Measurements from ENCODE around the gene TUBB3.
"Not testable (repeated sequence)": the region's sequence is repeated elsewhere in the genome, so short reads cannot be mapped to it uniquely, and the experiment has no call there.

Gene TUBB3

GRCh38 chr16:89966756-89967155, 43.6 kb downstream of the TUBB3 start:
- H3K9me3 ChIP-seq (ENCODE audit: control insufficient read depth, insufficient read depth, low read length), result no peaks in the 10 kb centered on the region
- peaks cover 6% of the 10 kb centered on the region for H3K36me3 ChIP-seq (ENCODE audit: control insufficient read depth, insufficient read depth, low read length)
- H3K4me3 ChIP-seq (ENCODE audit: low read depth, low read length), result no peak overlapping the region
- no peak overlapping the region for H3K9ac ChIP-seq (ENCODE audit: low read depth, low read length)
- no peaks in the 10 kb centered on the region for H3K27me3 ChIP-seq (ENCODE audit: control insufficient read depth, insufficient read depth, low read length)
- no peaks in the 10 kb centered on the region for H3K4me1 ChIP-seq (ENCODE audit: control insufficient read depth, insufficient read depth, low read length)

- H3K27me3 ChIP-seq (ENCODE audit: control insufficient read depth, insufficient read depth, low read length); H3K4me3 ChIP-seq (ENCODE audit: low read depth, low read length); H3K36me3 ChIP-seq (ENCODE audit: control insufficient read depth, insufficient read depth, low read length); H3K9ac ChIP-seq (ENCODE audit: low read depth, low read length); H3K9me3 ChIP-seq (ENCODE audit: control insufficient read depth, insufficient read depth, low read length); H3K4me1 ChIP-seq (ENCODE audit: control insufficient read depth, insufficient read depth, low read length): not testable (repeated sequence)
Observed at GRCh38 chr16:89967436-89967835, 44.3 kb downstream of the TUBB3 start.

- not testable (repeated sequence) for H3K9me3 ChIP-seq (ENCODE audit: control insufficient read depth, insufficient read depth, low read length); H3K4me3 ChIP-seq (ENCODE audit: low read depth, low read length); H3K4me1 ChIP-seq (ENCODE audit: control insufficient read depth, insufficient read depth, low read length); H3K27me3 ChIP-seq (ENCODE audit: control insufficient read depth, insufficient read depth, low read length); H3K36me3 ChIP-seq (ENCODE audit: control insufficient read depth, insufficient read depth, low read length); H3K9ac ChIP-seq (ENCODE audit: low read depth, low read length)
Observed at GRCh38 chr16:89968074-89968473, 44.9 kb downstream of the TUBB3 start.

- H3K4me3 ChIP-seq (ENCODE audit: low read depth, low read length), result no peak overlapping the region
- no peaks in the 10 kb centered on the region for H3K4me1 ChIP-seq (ENCODE audit: control insufficient read depth, insufficient read depth, low read length)
Observed at GRCh38 chr16:89969741-89970410, 46.7 kb downstream of the TUBB3 start.

DNA sequence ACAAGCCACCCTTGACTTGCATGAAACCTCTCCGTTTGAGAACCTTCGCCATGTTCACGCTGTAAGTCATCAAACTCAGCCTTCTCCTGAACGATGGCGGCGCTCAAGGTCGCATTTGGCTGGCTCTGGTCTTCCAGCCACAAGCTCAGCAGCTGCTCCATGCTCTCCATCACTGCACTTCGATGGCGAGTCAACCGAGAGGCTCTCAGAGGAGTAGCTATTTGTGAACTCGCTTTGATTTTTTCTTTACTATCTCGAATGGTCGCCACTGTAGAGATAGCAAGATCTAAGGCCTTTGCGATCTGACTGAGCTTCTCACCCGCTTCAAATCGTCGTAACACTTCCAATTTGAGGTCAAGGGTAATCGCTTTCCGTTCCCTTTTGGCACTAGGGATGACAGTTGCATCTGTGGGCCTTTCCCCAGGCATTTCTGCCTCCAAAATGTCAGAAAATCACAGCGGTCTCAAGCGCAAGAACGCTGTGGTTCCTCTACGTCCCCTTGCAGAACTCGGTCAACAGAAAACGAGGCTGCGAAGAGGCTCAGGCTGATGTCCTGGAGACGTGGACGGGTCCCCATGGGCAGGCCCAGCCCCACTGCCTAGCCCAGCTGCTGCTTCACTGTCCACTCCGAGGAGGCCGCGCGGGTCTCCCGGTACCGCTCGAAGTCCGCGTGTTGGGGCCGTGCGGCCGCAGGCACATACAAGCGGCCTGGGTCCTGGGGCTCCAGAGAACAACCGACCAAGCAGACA, 48.5 kb downstream of the TUBB3 start:
- Histone ChIP-seq H3K9me3 (ENCODE audit: control insufficient read depth, insufficient read depth, low read length) (no peaks in the 10 kb centered on the region), H3K4me3 (ENCODE audit: low read depth, low read length) (peak overlapping the region; percentile 96), H3K9ac (ENCODE audit: low read depth, low read length) (peak overlapping the region; percentile 81), H3K27me3 (ENCODE audit: control insufficient read depth, insufficient read depth, low read length) (no peaks in the 10 kb centered on the region), H3K36me3 (ENCODE audit: control insufficient read depth, insufficient read depth, low read length) (peaks cover 10% of the 10 kb centered on the region), H3K4me1 (ENCODE audit: control insufficient read depth, insufficient read depth, low read length) (no peaks in the 10 kb centered on the region)

More at GRCh38 chr16:89969741-89970410, 46.7 kb downstream of the TUBB3 start:
- H3K36me3 ChIP-seq (ENCODE audit: control insufficient read depth, insufficient read depth, low read length), result peaks cover 10% of the 10 kb centered on the region
- no peak overlapping the region for H3K9ac ChIP-seq (ENCODE audit: low read depth, low read length)
- H3K9me3 ChIP-seq (ENCODE audit: control insufficient read depth, insufficient read depth, low read length), result no peaks in the 10 kb centered on the region
- H3K27me3 ChIP-seq (ENCODE audit: control insufficient read depth, insufficient read depth, low read length), result no peaks in the 10 kb centered on the region

DNA sequence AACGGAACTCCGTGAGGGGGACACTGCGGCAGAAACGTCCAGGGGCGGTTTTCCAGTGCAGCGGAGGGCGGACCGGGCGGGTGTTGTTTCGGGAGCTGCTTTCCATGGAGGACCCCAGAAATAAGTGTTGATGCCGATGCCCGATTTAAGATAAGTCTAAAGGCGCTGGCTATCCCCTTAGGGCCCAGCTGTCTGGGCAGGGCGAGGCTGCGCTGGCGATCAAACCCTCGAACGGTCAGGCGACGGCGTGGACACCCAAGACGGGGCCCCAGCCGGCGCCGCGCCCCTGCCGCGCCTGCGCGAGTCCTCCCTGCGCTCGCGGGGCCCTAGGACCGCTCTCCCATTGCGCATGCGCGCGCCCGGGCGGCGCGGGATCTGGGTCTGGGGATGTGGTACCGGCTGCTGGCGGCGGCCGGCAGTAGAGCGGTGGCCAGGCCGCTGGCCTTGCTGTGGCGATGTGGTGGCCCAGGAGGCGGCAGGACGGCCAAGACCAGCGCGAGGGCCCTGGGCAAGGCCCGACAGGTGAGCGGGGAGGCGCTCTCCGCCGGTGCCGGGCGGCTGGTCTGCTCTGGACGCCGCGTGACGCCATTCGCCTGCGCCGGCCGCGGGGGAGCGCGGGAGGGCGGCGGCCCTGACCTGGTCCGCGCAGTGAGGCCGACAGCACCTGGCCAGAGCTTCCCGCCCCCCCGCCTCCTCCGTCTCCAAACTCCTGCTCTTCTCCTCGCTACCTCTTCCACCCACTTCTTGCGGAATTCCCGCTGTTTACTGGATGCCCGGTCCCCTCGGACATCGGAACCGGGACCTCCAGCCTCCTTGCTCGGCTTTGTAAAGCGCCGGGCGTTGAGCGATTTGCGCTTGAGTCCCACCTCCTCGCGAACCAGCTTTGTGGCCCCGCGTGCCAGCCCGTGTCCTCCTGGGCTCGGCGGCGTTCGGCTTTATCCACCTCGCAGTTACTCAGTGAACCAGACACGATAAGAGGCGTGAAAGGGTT, 49.4 kb downstream of the TUBB3 start:
- Histone ChIP-seq H3K36me3 (ENCODE audit: control insufficient read depth, insufficient read depth, low read length) (peaks cover 8% of the 10 kb centered on the region), H3K9me3 (ENCODE audit: control insufficient read depth, insufficient read depth, low read length) (no peaks in the 10 kb centered on the region), H3K4me1 (ENCODE audit: control insufficient read depth, insufficient read depth, low read length) (no peaks in the 10 kb centered on the region), H3K9ac (ENCODE audit: low read depth, low read length) (peak overlapping the region; percentile 96), H3K4me3 (ENCODE audit: low read depth, low read length) (peak overlapping the region; percentile 96), H3K27me3 (ENCODE audit: control insufficient read depth, insufficient read depth, low read length) (no peaks in the 10 kb centered on the region)

DNA sequence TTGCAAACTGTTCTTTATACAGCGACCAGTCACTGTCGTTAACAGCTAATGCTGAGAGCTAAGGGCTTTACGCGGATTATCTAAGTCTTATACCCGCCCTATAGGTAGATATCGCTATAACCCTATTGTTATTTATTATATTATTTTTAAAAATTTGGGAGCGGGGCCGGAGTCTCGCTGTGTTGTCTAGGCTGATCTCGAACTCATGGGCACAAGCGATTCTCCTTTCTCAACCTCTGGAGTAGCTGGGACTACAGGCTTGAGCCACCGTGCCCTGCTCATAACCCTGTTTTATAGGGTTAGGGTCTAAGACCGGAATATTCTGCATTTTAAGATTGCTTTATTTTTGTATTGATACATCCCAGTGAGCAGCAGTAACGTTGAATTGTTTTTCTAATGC, 50.1 kb downstream of the TUBB3 start:
- peak overlapping the region; percentile 96 for H3K4me3 ChIP-seq (ENCODE audit: low read depth, low read length)

GRCh38 chr16:89973654-89974335, 50.7 kb downstream of the TUBB3 start:
- Histone ChIP-seq H3K9ac (ENCODE audit: low read depth, low read length) (no peak overlapping the region), H3K4me1 (ENCODE audit: control insufficient read depth, insufficient read depth, low read length) (no peaks in the 10 kb centered on the region), H3K36me3 (ENCODE audit: control insufficient read depth, insufficient read depth, low read length) (peaks cover 12% of the 10 kb centered on the region), H3K9me3 (ENCODE audit: control insufficient read depth, insufficient read depth, low read length) (no peaks in the 10 kb centered on the region), H3K4me3 (ENCODE audit: low read depth, low read length) (peak overlapping the region; percentile 96), H3K27me3 (ENCODE audit: control insufficient read depth, insufficient read depth, low read length) (no peaks in the 10 kb centered on the region)

More for the DNA sequence above, 50.1 kb downstream of the TUBB3 start:
- Histone ChIP-seq H3K4me1 (ENCODE audit: control insufficient read depth, insufficient read depth, low read length) (no peaks in the 10 kb centered on the region), H3K9me3 (ENCODE audit: control insufficient read depth, insufficient read depth, low read length) (no peaks in the 10 kb centered on the region), H3K27me3 (ENCODE audit: control insufficient read depth, insufficient read depth, low read length) (no peaks in the 10 kb centered on the region), H3K9ac (ENCODE audit: low read depth, low read length) (peak overlapping the region; percentile 96), H3K36me3 (ENCODE audit: control insufficient read depth, insufficient read depth, low read length) (peaks cover 11% of the 10 kb centered on the region)

GRCh38 chr16:89974870-89975269, 51.7 kb downstream of the TUBB3 start:
- H3K4me3 ChIP-seq (ENCODE audit: low read depth, low read length), result no peak overlapping the region
- peaks cover 12% of the 10 kb centered on the region for H3K36me3 ChIP-seq (ENCODE audit: control insufficient read depth, insufficient read depth, low read length)

DNA sequence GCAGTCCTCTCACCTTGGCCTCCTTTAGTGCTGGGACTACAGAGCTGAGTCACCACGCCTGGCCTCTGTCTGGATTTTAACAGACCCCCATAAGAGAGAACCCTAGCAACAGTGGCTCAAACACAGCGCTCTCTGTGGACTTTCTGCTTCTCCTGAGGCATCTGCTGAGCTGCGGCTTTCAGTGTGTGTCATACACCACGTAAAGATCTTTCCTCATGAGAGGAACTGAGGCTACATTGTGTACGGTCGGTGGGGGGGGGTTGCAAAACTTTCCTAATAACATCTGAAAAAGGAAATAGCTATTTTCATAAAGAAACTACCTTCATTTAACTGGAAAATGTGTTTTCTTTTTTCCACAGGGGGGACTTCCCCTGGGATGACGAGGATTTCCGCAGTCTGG, 58.3 kb downstream of the TUBB3 start:
- Histone ChIP-seq H3K9me3 (ENCODE audit: control insufficient read depth, insufficient read depth, low read length) (no peaks in the 10 kb centered on the region), H3K36me3 (ENCODE audit: control insufficient read depth, insufficient read depth, low read length) (peaks cover 43% of the 10 kb centered on the region), H3K27me3 (ENCODE audit: control insufficient read depth, insufficient read depth, low read length) (no peaks in the 10 kb centered on the region), H3K4me1 (ENCODE audit: control insufficient read depth, insufficient read depth, low read length) (no peaks in the 10 kb centered on the region), H3K4me3 (ENCODE audit: low read depth, low read length) (no peak overlapping the region), H3K9ac (ENCODE audit: low read depth, low read length) (no peak overlapping the region)

More at GRCh38 chr16:89974870-89975269, 51.7 kb downstream of the TUBB3 start:
- Histone ChIP-seq H3K27me3 (ENCODE audit: control insufficient read depth, insufficient read depth, low read length) (no peaks in the 10 kb centered on the region), H3K9ac (ENCODE audit: low read depth, low read length) (no peak overlapping the region), H3K9me3 (ENCODE audit: control insufficient read depth, insufficient read depth, low read length) (no peaks in the 10 kb centered on the region), H3K4me1 (ENCODE audit: control insufficient read depth, insufficient read depth, low read length) (no peaks in the 10 kb centered on the region)

DNA sequence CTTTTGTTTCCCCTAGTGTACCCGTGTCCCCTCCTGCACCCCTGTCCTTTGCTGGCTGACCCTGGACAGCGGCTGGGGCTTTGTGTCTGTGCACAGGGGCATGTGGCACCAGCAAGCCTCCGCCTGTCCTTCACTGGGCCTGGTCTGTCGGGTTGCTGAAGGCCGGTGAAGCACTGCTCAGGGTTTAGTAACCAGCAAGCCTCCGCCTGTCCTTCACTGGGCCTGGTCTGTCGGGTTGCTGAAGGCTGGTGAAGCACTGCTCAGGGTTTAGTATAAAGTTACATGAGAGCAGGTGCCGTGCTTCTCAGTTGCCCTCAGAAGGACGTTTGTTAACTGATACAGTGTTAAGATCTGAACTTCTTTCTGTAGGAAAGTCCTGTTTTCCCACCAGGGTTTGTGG, 59.2 kb downstream of the TUBB3 start:
- H3K9me3 ChIP-seq (ENCODE audit: control insufficient read depth, insufficient read depth, low read length), result no peaks in the 10 kb centered on the region
- no peak overlapping the region for H3K9ac ChIP-seq (ENCODE audit: low read depth, low read length)
- H3K4me3 ChIP-seq (ENCODE audit: low read depth, low read length), result no peak overlapping the region
- no peaks in the 10 kb centered on the region for H3K27me3 ChIP-seq (ENCODE audit: control insufficient read depth, insufficient read depth, low read length)
- no peaks in the 10 kb centered on the region for H3K4me1 ChIP-seq (ENCODE audit: control insufficient read depth, insufficient read depth, low read length)
- peaks cover 43% of the 10 kb centered on the region for H3K36me3 ChIP-seq (ENCODE audit: control insufficient read depth, insufficient read depth, low read length)

Measured in iPS-15b (cell line).